ENCODE measurements around the gene IRAK2. TPM values are rescaled to one million over a fixed set of nuclear protein-coding genes. Genes with fewer than 3 reads are reported as not detected.

IRAK2 gene
- total RNA-seq, 1 experiment from 2014 or later, result 5.5 TPM

GRCh38 chr3:10272977-10273376 lies 108.3 kb downstream of the IRAK2 start:
- Histone ChIP-seq H3K79me2 (ENCODE audit: low read length) (peaks cover 85% of the 10 kb centered on the region), H2AFZ (ENCODE audit: low read length) (no peak overlapping the region), H3K27me3 (ENCODE audit: low read length) (no peaks in the 10 kb centered on the region), H3K9me2 (replicated peaks; ENCODE audit: low read length) (no peaks in the 10 kb centered on the region), H3F3A (ENCODE audit: low read length, unreplicated experiment) (no peaks in the 10 kb centered on the region), H3K36me3 (ENCODE audit: low read depth, low read length) (peaks cover 33% of the 10 kb centered on the region), H3K4me1 (ENCODE audit: insufficient read depth, low read length) (no peaks in the 10 kb centered on the region), H4K20me1 (ENCODE audit: low read length) (peaks cover 31% of the 10 kb centered on the region; the same call in 1 of the 2 replicates), H3K9me3 (ENCODE audit: low read length) (no peaks in the 10 kb centered on the region), H3K27ac (ENCODE audit: low read length) (no peak overlapping the region), H3K4me3 (ENCODE audit: low read length) (no peak overlapping the region), H3K4me2 (ENCODE audit: low read length) (no peak overlapping the region), H3K9ac (ENCODE audit: low read length) (no peak overlapping the region)
- CTCF ChIA-PET, result no interaction called here
- POLR2A ChIA-PET (ENCODE audit: unreplicated experiment), result no interaction called here
- intact Hi-C loops (cut with micrococcal nuclease), result no loop called here
- BruUV-seq (replicated peaks), result no TSS peak
- TF ChIP-seq CTCF (conservative IDR thresholded peaks at IDR 0.05; ENCODE audit: low read depth, low read length), result no peak
- TF ChIP-seq EZH2 (IDR thresholded peaks at IDR 0.05; ENCODE audit: low read length, unreplicated experiment), result no peak
- TF ChIP-seq EZH2phosphoT487 (IDR thresholded peaks at IDR 0.05; ENCODE audit: borderline replicate concordance, low read length), result no peak
- no peak for DNase-seq
- no peak for ATAC-seq

- no peaks in the 10 kb centered on the region for H3K27me3 ChIP-seq (ENCODE audit: low read length)
- no peak overlapping the region for H2AFZ ChIP-seq (ENCODE audit: low read length)
- H4K20me1 ChIP-seq (ENCODE audit: low read length), result peaks cover 24% of the 10 kb centered on the region; the same call in 1 of the 2 replicates
- ChIA-PET CTCF (no interaction called here), POLR2A (ENCODE audit: unreplicated experiment) (no interaction called here)
- intact Hi-C loops (cut with micrococcal nuclease), result no loop called here
- H3K4me2 ChIP-seq (ENCODE audit: low read length), result no peak overlapping the region
- H3F3A ChIP-seq (ENCODE audit: low read length, unreplicated experiment), result no peaks in the 10 kb centered on the region
- ATAC-seq, result peak; percentile 66
- no peak overlapping the region for H3K9ac ChIP-seq (ENCODE audit: low read length)
- no peaks in the 10 kb centered on the region for H3K9me2 ChIP-seq (replicated peaks; ENCODE audit: low read length)
- peaks cover 76% of the 10 kb centered on the region for H3K79me2 ChIP-seq (ENCODE audit: low read length)
- DNase-seq, result no peak
- H3K4me3 ChIP-seq (ENCODE audit: low read length), result no peak overlapping the region
- no peaks in the 10 kb centered on the region for H3K9me3 ChIP-seq (ENCODE audit: low read length)
- H3K36me3 ChIP-seq (ENCODE audit: low read depth, low read length), result peaks cover 26% of the 10 kb centered on the region
- H3K4me1 ChIP-seq (ENCODE audit: insufficient read depth, low read length), result no peaks in the 10 kb centered on the region
- no peak for TF ChIP-seq EZH2 (IDR thresholded peaks at IDR 0.05; ENCODE audit: low read length, unreplicated experiment)
- no peak for TF ChIP-seq CTCF (conservative IDR thresholded peaks at IDR 0.05; ENCODE audit: low read depth, low read length)
- TF ChIP-seq EZH2phosphoT487 (IDR thresholded peaks at IDR 0.05; ENCODE audit: borderline replicate concordance, low read length), result no peak
- BruUV-seq (replicated peaks), result no TSS peak
- no peak overlapping the region for H3K27ac ChIP-seq (ENCODE audit: low read length)
These were observed 109.1 kb downstream of the IRAK2 start for GRCh38 chr3:10273702-10274305.

- no TSS peak for BruUV-seq (replicated peaks)
- Histone ChIP-seq H3K79me2 (ENCODE audit: low read length) (peaks cover 69% of the 10 kb centered on the region), H3K9me3 (ENCODE audit: low read length) (no peaks in the 10 kb centered on the region), H3K27ac (ENCODE audit: low read length) (no peak overlapping the region), H3K4me2 (ENCODE audit: low read length) (no peak overlapping the region), H3F3A (ENCODE audit: low read length, unreplicated experiment) (no peaks in the 10 kb centered on the region), H3K36me3 (ENCODE audit: low read depth, low read length) (peaks cover 23% of the 10 kb centered on the region), H3K4me1 (ENCODE audit: insufficient read depth, low read length) (no peaks in the 10 kb centered on the region), H3K9me2 (replicated peaks; ENCODE audit: low read length) (no peaks in the 10 kb centered on the region), H3K4me3 (ENCODE audit: low read length) (no peak overlapping the region), H3K9ac (ENCODE audit: low read length) (no peak overlapping the region), H4K20me1 (ENCODE audit: low read length) (peaks cover 20% of the 10 kb centered on the region; the same call in 1 of the 2 replicates), H2AFZ (ENCODE audit: low read length) (no peak overlapping the region), H3K27me3 (ENCODE audit: low read length) (no peaks in the 10 kb centered on the region)
- intact Hi-C loops (cut with micrococcal nuclease), result no loop called here
- TF ChIP-seq CTCF (conservative IDR thresholded peaks at IDR 0.05; ENCODE audit: low read depth, low read length) (no peak), EZH2 (IDR thresholded peaks at IDR 0.05; ENCODE audit: low read length, unreplicated experiment) (no peak), EZH2phosphoT487 (IDR thresholded peaks at IDR 0.05; ENCODE audit: borderline replicate concordance, low read length) (no peak)
- DNase-seq (no peak), ATAC-seq (no peak)
- ChIA-PET POLR2A (ENCODE audit: unreplicated experiment) (no interaction called here), CTCF (no interaction called here)
These were observed 109.9 kb downstream of the IRAK2 start for GRCh38 chr3:10274601-10275000.
